Effector CD8-positive, alpha-beta T cell (primary cell): ENCODE measurements around the gene COL13A1.

Experiments
- DNase-seq: peaks from one replicate; lab custom pipeline; 2025; lab: John Stamatoyannopoulos, UW

Gene COL13A1

GRCh38 chr10:69791812-69792211 lies 9.9 kb upstream of the COL13A1 start:
- DNase-seq, result no peak

- DNase-seq, result no peak
Measured at GRCh38 chr10:69792341-69792740, 9.4 kb upstream of the COL13A1 start.

- DNase-seq, result no peak
Measured at GRCh38 chr10:69794673-69795072, 7.0 kb upstream of the COL13A1 start.

GRCh38 chr10:69795242-69795934 lies 6.3 kb upstream of the COL13A1 start:
- DNase-seq, result no peak

- no peak for DNase-seq
Measured at GRCh38 chr10:69797959-69798358, 3.7 kb upstream of the COL13A1 start.

- no peak for DNase-seq
Measured at GRCh38 chr10:69800109-69800508, 1.6 kb upstream of the COL13A1 start.

- no peak for DNase-seq
Measured at GRCh38 chr10:69800665-69801064, 1.0 kb upstream of the COL13A1 start.

GRCh38 chr10:69801094-69801433 lies 642 bp upstream of the COL13A1 start:
- no peak for DNase-seq

GRCh38 chr10:69802424-69803161 lies 887 bp downstream of the COL13A1 start:
- no peak for DNase-seq

GRCh38 chr10:69803809-69804208 lies 2.1 kb downstream of the COL13A1 start:
- DNase-seq, result no peak

- no peak for DNase-seq
Measured at GRCh38 chr10:69804775-69805174, 3.1 kb downstream of the COL13A1 start.

GRCh38 chr10:69807122-69807521 lies 5.4 kb downstream of the COL13A1 start:
- no peak for DNase-seq

- DNase-seq, result no peak
Measured at GRCh38 chr10:69807696-69808095, 6.0 kb downstream of the COL13A1 start.

- DNase-seq, result no peak
Measured at GRCh38 chr10:69809318-69809717, 7.6 kb downstream of the COL13A1 start.

- DNase-seq, result no peak
Measured at GRCh38 chr10:69810097-69810496, 8.4 kb downstream of the COL13A1 start.

- no peak for DNase-seq
Measured at GRCh38 chr10:69810675-69811397, 9.1 kb downstream of the COL13A1 start.

- DNase-seq, result no peak
Measured at GRCh38 chr10:69813632-69814031, 11.9 kb downstream of the COL13A1 start.

- no peak for DNase-seq
Measured at GRCh38 chr10:69814251-69814650, 12.5 kb downstream of the COL13A1 start.

- no peak for DNase-seq
Measured at GRCh38 chr10:69815104-69815503, 13.4 kb downstream of the COL13A1 start.

GRCh38 chr10:69816521-69816920 lies 14.8 kb downstream of the COL13A1 start:
- no peak for DNase-seq

- DNase-seq, result no peak
Measured at GRCh38 chr10:69817078-69817581, 15.4 kb downstream of the COL13A1 start.

GRCh38 chr10:69818676-69819239 lies 17.1 kb downstream of the COL13A1 start:
- no peak for DNase-seq
